ENCODE results near the gene HEPACAM2. TPM values are rescaled to one million over a fixed set of nuclear protein-coding genes. Genes with fewer than 3 reads are reported as not detected.

HEPACAM2 gene
- total and polyA plus RNA-seq, 2 of the 4 experiments (the other 2 are of a cell fraction): under 0.01 to 0.05 TPM

DNA sequence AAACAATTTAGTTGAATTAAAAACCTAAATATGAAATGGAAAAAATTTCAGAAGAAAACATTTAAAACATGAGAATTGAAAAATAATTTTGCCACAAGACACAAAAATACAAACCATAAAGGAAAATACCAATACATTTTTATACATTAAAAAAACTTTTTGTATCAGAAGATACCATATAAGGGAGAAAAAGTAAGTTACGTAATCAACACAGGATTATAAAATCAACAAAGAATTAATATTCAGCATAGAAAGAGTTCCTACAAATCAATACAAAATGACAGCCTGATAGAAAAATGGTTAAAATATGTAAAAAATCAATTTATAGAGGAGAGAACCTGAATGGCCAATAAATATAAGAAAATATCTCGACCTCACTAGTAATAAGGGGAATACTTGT is 61.5 kb downstream of the HEPACAM2 start:
- POLR2A ChIA-PET (ENCODE audit: unreplicated experiment): no interaction called here
- WGBS, 2 experiments (ENCODE audit: extremely low coverage in 2 of 2, insufficient read length in 1 of 2): no CpG with 5 or more reads among the region's 2 CpGs
- no peak overlapping the region for H3K23ac ChIP-seq (ENCODE audit: low read depth, low read length)
- no peaks in the 10 kb centered on the region; the same call in 1 of the 2 replicates for H3K27me3 ChIP-seq (ENCODE audit: control insufficient read depth, insufficient read depth, low read length)
- H4K91ac ChIP-seq (ENCODE audit: insufficient read depth, low read depth, low read length): no peak overlapping the region
- intact Hi-C loops (cut with micrococcal nuclease) (no loop called here), dilution Hi-C loops (cut with HindIII; ENCODE audit: low sequenced_read_pairs, unreplicated experiment) (no loop called here), in situ Hi-C loops (cut with MboI; ENCODE audit: low sequenced_read_pairs) (no loop called here)
- no peak overlapping the region for H3K56ac ChIP-seq (ENCODE audit: extremely low read depth, insufficient read depth, low read length)
- H2BK20ac ChIP-seq (ENCODE audit: low read depth, low read length): no peak overlapping the region
- H3K9me3 ChIP-seq (ENCODE audit: control insufficient read depth, insufficient read depth, low read length): peaks cover 3% of the 10 kb centered on the region; the same call in 1 of the 2 replicates
- DNase-seq (no peak), ATAC-seq (ENCODE audit: low read depth) (no peak)
- H2AFZ ChIP-seq (replicated peaks; ENCODE audit: low read length, poor library complexity): no peak overlapping the region
- H3K4me1 ChIP-seq (ENCODE audit: control insufficient read depth, insufficient read depth, low read length): no peaks in the 10 kb centered on the region; the same call in 1 of the 2 replicates
- H4K5ac ChIP-seq (ENCODE audit: low read depth, low read length): no peak overlapping the region
- H2AK9ac ChIP-seq (replicated peaks; ENCODE audit: low read depth, low read length, poor library complexity): no peak overlapping the region
- H2AK5ac ChIP-seq (ENCODE audit: low read depth, low read length): no peak overlapping the region
- no TSS peak for BruUV-seq (replicated peaks)
- H3K18ac ChIP-seq (ENCODE audit: low read depth, low read length): no peak overlapping the region
- H3K4me2 ChIP-seq (ENCODE audit: low read depth, low read length): no peak overlapping the region
- TF ChIP-seq CHD1 (IDR thresholded peaks at IDR 0.05; ENCODE audit: low read depth, low read length): no peak
- no peak for TF ChIP-seq MXI1 (IDR thresholded peaks at IDR 0.05; ENCODE audit: borderline replicate concordance, low read depth, low read length)
- TF ChIP-seq, protein P1, sequence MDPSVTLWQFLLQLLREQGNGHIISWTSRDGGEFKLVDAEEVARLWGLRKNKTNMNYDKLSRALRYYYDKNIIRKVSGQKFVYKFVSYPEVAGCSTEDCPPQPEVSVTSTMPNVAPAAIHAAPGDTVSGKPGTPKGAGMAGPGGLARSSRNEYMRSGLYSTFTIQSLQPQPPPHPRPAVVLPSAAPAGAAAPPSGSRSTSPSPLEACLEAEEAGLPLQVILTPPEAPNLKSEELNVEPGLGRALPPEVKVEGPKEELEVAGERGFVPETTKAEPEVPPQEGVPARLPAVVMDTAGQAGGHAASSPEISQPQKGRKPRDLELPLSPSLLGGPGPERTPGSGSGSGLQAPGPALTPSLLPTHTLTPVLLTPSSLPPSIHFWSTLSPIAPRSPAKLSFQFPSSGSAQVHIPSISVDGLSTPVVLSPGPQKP (IDR thresholded peaks at IDR 0.05; ENCODE audit: borderline replicate concordance, low read depth, low read length): no peak
- peak; percentile 48 for TF ChIP-seq CEBPB (IDR thresholded peaks at IDR 0.05; ENCODE audit: low read depth, low read length)
- H4K20me1 ChIP-seq (ENCODE audit: insufficient read depth, low read length): no peaks in the 10 kb centered on the region
- H2BK15ac ChIP-seq (ENCODE audit: low read depth, low read length): no peak overlapping the region
- no peak overlapping the region for H2BK120ac ChIP-seq (ENCODE audit: low read depth, low read length)
- no peak overlapping the region for H4K8ac ChIP-seq (ENCODE audit: low read depth in 2 of 2, low read length in 2 of 2)
- CTCF ChIA-PET: no interaction called here
- H3K79me1 ChIP-seq (ENCODE audit: low read depth in 1 of 2, low read length in 2 of 2): no peaks in the 10 kb centered on the region
- H3K9me1 ChIP-seq (ENCODE audit: insufficient read depth, low read length): no peaks in the 10 kb centered on the region
- H3K4me3 ChIP-seq (ENCODE audit: insufficient read depth, low read depth, low read length): no peak overlapping the region
- H2BK5ac ChIP-seq (ENCODE audit: low read depth, low read length, poor library complexity, severe bottlenecking): no peak overlapping the region
- no peak overlapping the region for H3K27ac ChIP-seq (ENCODE audit: insufficient read depth, low read length)
- no peaks in the 10 kb centered on the region for H3K36me3 ChIP-seq (ENCODE audit: control insufficient read depth, insufficient read depth, low read length)
- no peak overlapping the region for H3K9ac ChIP-seq (ENCODE audit: low read depth, low read length)
- H3K14ac ChIP-seq (replicated peaks; ENCODE audit: low read depth, low read length): no peak overlapping the region
- H3K4ac ChIP-seq (ENCODE audit: low read depth, low read length): no peak overlapping the region

Data from IMR-90 (cell line).